Kidney capillary endothelial cell (primary cell): ENCODE data around the gene UROC1.
"Not testable (repeated sequence)": the region's sequence is repeated elsewhere in the genome, so short reads cannot be mapped to it uniquely, and the experiment has no call there.

ENCODE experiments used
- DNase-seq: peaks from one replicate; pipeline ENCODE4 v3.0.0-alpha.2; 2018; ENCODE audit warnings: low spot score

Gene UROC1

GRCh38 chr3:126546549-126547239, 29.1 kb upstream of the UROC1 start:
- DNase-seq: no peak

DNA sequence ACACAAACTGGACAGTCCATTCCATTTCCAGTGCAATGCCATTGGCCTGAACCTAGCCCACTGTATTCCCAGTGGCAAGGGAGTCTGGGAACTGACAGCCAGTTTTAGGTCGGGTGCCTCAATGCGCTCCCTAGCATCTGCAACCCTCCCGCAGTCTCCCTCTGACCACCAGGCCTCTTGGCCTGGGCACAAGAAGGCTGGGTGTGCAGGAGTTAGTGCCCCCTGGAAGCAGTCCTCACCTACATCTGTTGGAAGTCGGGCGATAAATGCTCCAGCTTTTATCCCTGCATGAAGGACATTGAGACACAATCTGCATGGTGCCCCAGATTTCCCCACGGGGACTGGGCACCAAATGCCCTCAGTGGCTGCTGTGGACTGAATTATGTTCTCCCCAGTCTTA, 28.4 kb upstream of the UROC1 start:
- no peak for DNase-seq

GRCh38 chr3:126545544-126545943, 28.0 kb upstream of the UROC1 start:
- no peak for DNase-seq

GRCh38 chr3:126544596-126545281, 27.2 kb upstream of the UROC1 start:
- no peak for DNase-seq

- no peak for DNase-seq
Observed at GRCh38 chr3:126543457-126544061, 26.0 kb upstream of the UROC1 start.

DNA sequence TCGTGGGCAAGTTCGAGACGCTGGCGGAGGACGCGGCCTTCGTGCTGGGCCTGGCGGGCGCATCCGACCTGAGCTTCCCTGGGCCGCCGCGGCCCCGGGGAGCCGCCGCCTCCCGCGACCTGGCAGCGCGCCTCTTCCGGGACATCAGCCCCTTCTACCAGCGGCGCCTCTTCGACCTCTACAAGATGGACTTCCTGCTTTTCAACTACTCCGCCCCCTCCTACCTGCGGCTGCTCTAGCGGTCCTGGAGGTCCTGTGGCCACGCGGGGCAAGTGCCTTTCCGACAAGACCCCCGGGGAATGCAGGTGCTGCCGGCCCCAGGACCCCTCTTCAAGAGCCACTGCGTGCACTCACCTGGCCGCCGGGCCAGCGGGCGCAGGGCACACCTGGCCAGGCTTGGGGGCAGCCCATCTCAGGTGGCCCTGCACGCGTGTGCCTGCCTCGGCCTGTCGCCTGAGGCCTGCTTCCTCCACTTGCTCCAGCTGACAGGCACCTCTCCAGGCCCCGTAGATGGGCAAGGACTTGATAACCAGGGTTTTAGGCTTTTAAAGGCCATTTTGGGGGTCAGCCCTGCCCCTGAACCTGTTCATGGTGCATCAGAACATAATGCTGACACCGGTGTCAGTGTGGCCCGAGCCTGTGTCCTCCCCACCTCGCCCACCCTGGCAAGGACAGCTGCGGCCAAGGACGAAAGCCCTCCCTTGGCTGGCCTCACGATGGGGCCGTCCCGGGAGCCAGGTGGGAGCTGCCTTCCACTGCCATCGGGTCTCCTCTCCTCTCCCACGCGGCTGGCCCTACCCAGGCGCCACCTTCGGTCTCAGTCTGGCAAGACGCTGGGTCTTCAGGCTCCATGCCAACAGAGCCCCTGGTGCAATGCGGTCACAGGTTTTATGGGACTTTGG, 25.0 kb upstream of the UROC1 start:
- no peak for DNase-seq

DNA sequence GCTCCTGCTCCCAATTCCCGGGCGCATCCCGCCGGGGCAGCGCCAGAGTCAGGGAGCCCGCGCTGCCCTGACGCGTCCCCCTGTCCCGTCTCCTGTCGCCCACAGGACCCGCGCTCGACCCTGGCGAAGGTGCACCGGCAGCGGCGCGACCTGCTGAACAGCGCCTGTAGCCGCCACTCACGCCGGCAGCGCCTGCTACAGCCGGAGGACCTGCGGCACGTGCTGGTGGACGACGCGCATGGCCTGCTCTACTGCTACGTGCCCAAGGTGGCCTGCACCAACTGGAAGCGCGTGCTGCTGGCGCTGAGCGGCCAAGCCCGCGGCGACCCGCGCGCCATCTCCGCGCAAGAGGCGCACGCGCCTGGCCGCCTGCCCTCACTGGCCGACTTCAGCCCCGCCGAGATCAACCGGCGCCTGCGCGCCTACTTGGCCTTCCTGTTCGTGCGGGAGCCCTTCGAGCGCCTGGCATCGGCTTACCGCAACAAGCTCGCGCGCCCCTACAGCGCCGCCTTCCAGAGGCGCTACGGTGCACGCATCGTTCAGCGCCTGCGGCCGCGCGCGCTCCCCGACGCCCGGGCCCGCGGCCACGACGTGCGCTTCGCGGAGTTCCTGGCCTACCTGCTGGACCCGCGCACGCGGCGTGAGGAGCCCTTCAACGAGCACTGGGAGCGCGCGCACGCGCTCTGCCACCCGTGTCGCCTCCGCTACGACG, 24.2 kb upstream of the UROC1 start:
- no peak for DNase-seq

DNA sequence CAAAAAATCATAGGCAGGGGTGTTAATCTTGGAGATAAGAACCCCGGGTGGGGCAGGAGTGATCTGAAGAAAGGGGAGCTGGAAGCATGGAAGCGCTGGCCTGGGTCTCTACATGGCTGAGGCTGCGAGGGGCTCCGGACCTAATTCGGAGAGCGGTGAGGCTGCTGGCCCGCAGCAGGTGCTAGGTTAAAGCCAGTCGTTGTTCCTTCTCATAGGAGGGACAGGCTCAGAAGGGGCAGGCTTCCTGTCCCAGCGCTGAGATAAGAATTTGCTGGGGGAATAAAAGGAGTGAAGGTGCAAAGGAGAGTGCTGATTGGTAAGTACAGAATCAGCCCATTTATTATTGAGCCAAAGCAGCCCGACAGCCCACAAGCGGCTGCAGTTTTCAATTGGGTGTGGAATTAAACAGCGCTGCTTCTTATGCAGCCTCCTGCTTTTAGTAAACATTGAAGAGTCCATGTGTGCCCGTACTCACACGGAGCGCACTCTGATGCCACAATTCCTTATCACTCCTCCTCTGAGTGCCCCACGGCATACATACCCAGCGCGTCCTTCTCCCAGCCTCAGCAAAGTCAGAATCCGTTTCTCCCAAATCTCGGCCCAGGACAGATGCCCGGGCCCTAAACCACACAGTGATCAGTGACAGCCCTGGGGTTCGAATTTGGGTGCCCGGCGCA, 23.5 kb upstream of the UROC1 start:
- no peak for DNase-seq

DNA sequence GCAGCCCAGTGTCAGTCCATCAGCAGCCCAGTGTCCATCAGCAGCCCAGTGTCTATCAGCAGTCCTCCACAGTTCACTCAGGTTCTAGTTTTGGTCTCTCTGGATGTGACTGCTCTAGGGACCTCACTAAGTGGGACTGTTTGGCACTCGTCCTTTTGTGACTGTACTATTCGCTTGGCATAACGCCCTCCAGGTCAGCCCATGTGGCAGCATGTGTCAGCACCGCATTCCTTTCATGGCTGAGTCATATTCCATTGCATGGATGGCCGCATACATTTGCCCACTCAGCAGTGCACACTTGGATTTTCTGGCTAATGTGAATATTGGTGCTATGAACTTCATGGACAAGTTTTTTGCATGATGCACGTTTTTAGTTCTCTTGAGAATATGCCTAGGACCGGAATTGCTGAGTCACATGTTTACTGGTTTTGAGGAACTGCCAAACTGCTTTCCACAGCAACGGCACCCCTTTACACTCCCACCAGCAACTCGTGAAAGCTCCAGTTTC, 22.8 kb upstream of the UROC1 start:
- peak; percentile 69 for DNase-seq

- no peak for DNase-seq
Observed at GRCh38 chr3:126539558-126540250, 22.1 kb upstream of the UROC1 start.

GRCh38 chr3:126538966-126539365, 21.4 kb upstream of the UROC1 start:
- DNase-seq: no peak

- no peak for DNase-seq
Observed at GRCh38 chr3:126538316-126538715, 20.7 kb upstream of the UROC1 start.

- no peak for DNase-seq
Observed at GRCh38 chr3:126537730-126538281, 20.2 kb upstream of the UROC1 start.

GRCh38 chr3:126537116-126537729, 19.6 kb upstream of the UROC1 start:
- no peak for DNase-seq

DNA sequence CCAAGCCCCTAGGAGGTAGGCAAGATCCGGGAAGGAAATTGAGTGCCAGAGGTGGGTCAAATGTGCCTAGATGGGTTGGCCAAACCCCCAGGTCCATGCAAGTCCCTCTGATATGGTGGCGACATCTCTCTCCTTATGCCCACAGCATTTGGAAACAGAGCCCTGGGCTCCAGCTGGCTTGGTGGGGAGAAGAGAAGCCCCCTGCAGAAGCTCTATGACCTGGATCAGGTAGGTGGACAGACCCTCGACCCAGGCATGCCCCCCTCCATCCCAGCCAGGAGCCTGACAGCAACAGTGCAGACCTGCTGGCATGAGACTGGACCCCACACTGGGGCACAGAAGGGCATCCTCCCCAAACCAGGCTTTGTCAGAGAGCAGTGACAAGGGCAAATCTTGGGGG, 18.6 kb upstream of the UROC1 start:
- no peak for DNase-seq

- no peak for DNase-seq
Observed at GRCh38 chr3:126535636-126536035, 18.1 kb upstream of the UROC1 start.

DNA sequence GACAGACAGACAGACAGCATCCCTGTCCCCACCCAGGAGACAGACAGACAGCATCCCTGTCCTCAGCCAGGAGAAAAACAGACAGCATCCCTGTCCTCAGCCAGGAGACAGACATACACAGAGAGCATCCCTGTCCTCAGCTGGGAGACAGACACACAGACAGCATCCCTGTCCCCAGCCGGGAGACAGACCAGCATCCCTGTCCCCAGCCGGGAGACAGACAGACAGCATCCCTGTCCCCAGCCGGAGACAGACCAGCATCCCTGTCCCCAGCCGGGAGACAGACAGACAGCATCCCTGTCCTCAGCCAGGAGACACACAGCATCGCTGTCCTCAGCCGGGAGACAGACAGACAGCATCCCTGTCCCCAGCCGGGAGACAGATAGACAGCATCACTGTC, 17.1 kb upstream of the UROC1 start:
- not testable (repeated sequence) for DNase-seq

GRCh38 chr3:126533506-126533905, 15.9 kb upstream of the UROC1 start:
- no peak for DNase-seq

GRCh38 chr3:126531051-126531330, 13.4 kb upstream of the UROC1 start:
- DNase-seq: no peak
